Right lobe of liver (tissue), 6 donors: ENCODE data around the gene MTCH2. TPM values are rescaled to one million over a fixed set of nuclear protein-coding genes. Genes with fewer than 3 reads are reported as not detected.

Experiments used
- ATAC-seq, 4 donors: fragments of 200-7000 bp; cut with Tn5 transposase; one replicate each; pipeline ENCODE4 v1.9.1; 2020; ENCODE audit warnings: mild to moderate bottlenecking in 4 of 4, moderate library complexity in 4 of 4
- DNase-seq, 3 donors: peaks; one replicate each; pipeline ENCODE4 v3.0.0-alpha.2; 2020
- H3K27ac ChIP-seq, 3 donors: fragments of 200-600 bp; one replicate each; pipeline ENCODE4 v1.8.0; 2022
- H3K27me3 ChIP-seq, 2 donors: fragments of 200-600 bp; one replicate each; pipeline ENCODE4 v1.8.0; 2022
- H3K36me3 ChIP-seq, 4 donors: fragments of 200-600 bp; sonication (generic) in 1 of 4; one replicate each; pipeline versions ENCODE4 v1.5.1 to v1.8.0; 2017 to 2022; ENCODE audit warnings: control low read depth in 1 of 4
- H3K4me1 ChIP-seq, 4 donors: fragments of 200-600 bp; sonication (generic) in 1 of 4; one replicate each; pipeline versions ENCODE4 v1.5.1 to v1.8.0; 2017 to 2022; ENCODE audit warnings: control low read depth in 1 of 4
- H3K4me3 ChIP-seq, 3 donors: fragments of 200-600 bp; one replicate each; pipeline ENCODE4 v1.8.0; 2022
- H3K9me3 ChIP-seq, 4 donors: fragments of 200-600 bp; sonication (generic) in 1 of 4; one replicate each; pipeline versions ENCODE4 v1.5.1 to v1.8.0; 2017 to 2022; ENCODE audit warnings: control low read depth in 1 of 4
- CTCF ChIP-seq, 4 donors: fragments of 200-600 bp in 3 of 4; fragments of 450-650 bp in 1 of 4; IDR thresholded peaks; one replicate each; pipeline versions ENCODE4 v1.5.1 to v1.8.0; 2016 to 2022; ENCODE audit warnings: antibody characterized with exemption in 4 of 4, mild to moderate bottlenecking in 2 of 4
- POLR2A ChIP-seq: fragments of 450-650 bp; IDR thresholded peaks from one replicate; pipeline ENCODE4 v1.6.1; 2017; ENCODE audit warnings: antibody characterized with exemption, mild to moderate bottlenecking
- WGBS: methylation state at CpG from one replicate; pipeline ENCODE4 v1.1.6; 2018; ENCODE audit warnings: low coverage, low lambda C conversion rate; ENCODE audit not compliant: insufficient coverage; ENCODE audit errors: missing lambda C conversion rate; 5-methylcytosine and 5-hydroxymethylcytosine counted together
- intact Hi-C, 2 donors: fragments of 100-400 bp; cut with DNase I; formaldehyde crosslinking; loops; one replicate each; pipeline versions ENCODE4 v1.11.2 to v1.14.1; 2022
- total RNA-seq, 6 experiments: library from RNA; depleted of rRNA in 2 of 6; stranded (reverse); fragments of >200 nt in 2 of 6; fragmentation: NEBNext Ultra II Directional in 3 of 6; extraction: Animal tissue kit (Norgen Biotek cat#: 25700) in 3 of 6; gene quantifications; one replicate each; pipeline versions ENCODE4 v1.1.0 to v1.2.4, GENCODE V29; 2016 to 2023
- donor health status: DM: no; HTN: yes; CAD: no.
- donor health status: DM: no; HTN: no; CAD: no.
- donor health status: DM: no; HTN: no; CAD: no.
- donor health status: DM: no; HTN: yes; CAD: no.
- donor health status: DM: no; HTN: yes; CAD: no.

MTCH2 gene
- total RNA-seq, 6 experiments from 2014 or later = 123 to 179 (median 135) TPM

DNA sequence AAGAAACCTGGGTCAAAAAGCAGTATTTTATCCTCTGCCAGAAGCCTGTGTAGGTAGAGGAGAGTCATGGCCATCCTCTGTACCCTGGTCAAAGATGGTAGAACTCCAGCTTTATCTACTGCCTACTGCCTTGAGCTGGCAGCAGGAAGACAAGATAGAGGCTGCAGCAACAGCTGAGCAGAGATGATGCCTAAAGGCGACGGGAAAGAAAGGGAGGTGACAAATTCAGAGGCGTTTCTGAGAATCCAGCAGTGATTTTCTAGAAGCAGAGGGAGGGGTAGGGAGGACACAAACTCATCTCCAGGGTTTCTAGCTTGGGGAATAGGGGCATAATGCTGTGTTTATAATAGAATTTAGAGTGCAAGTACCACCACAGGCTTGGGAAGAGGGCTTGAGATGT, 32.7 kb downstream of the MTCH2 start:
- Histone ChIP-seq H3K9me3 (no peaks in the 10 kb centered on the region), H3K36me3 (peaks cover 0 to 8% (median 0%) of the 10 kb centered on the region in 4 donors), H3K4me3 (no peak overlapping the region), H3K27me3 (no peaks in the 10 kb centered on the region), H3K27ac (no peak overlapping the region), H3K4me1 (no peaks in the 10 kb centered on the region)
- TF ChIP-seq CTCF (IDR thresholded peaks at IDR 0.05) (no peak), POLR2A (no peak)
- no peak for ATAC-seq
- WGBS = 77% methylated on average over 3 of the region's 3 CpGs
- intact Hi-C loops = no loop called here
- DNase-seq = no peak

DNA sequence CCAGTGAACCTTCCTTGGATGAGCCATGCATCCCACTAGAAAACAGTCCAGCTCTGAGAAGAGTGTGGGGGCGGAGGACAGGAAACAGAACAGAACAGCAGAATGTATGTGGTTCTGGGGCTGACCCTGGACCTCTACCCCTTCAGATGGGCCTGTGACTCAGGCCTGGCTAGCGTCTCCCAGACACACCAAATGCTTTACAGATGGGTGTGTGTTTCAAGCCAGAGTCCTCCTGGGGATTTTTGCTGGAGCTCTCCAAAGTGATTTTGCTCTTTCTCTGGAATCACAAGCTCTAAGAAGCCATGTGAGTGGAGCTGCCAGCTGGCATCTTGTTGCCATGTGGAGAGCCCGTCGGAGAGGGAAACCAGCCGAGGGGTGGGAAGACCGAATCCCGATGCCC, 35.0 kb downstream of the MTCH2 start:
- 86% methylated on average over 5 of the region's 7 CpGs for WGBS
- no peak overlapping the region for H3K27ac ChIP-seq
- DNase-seq (no peak), ATAC-seq (peak in 2 of 4 donors; percentile 24 to 42)
- no peaks in the 10 kb centered on the region for H3K27me3 ChIP-seq
- no peaks in the 10 kb centered on the region for H3K9me3 ChIP-seq
- H3K4me3 ChIP-seq = no peak overlapping the region
- no peak for TF ChIP-seq POLR2A
- TF ChIP-seq CTCF (IDR thresholded peaks at IDR 0.05) = no peak
- H3K36me3 ChIP-seq = peaks cover 0 to 8% (median 0%) of the 10 kb centered on the region in 4 donors
- intact Hi-C loops = no loop called here
- H3K4me1 ChIP-seq = no peaks in the 10 kb centered on the region

DNA sequence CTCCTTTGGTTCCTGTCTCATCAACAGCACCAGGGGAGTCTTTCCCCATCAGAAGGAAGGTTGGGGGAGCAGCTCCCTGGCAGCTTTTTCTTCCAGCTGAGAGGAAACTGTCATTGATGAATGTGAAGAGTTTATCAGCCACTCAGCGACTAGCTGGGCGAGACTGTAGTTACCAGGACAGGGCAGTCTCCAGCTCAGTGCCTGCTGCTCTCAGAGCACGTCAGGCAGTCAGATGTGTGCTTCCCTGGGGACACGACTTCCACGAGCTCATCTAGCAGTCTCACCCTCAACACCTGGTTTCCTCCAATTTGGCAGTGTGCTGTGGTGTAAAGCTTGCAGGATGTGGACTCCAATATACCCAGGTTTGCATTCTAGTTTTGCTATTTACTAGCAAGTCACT, 35.6 kb downstream of the MTCH2 start:
- no peak for TF ChIP-seq POLR2A

GRCh38 chr11:47605921-47606320, 36.4 kb downstream of the MTCH2 start:
- Histone ChIP-seq H3K36me3 (peaks cover 0 to 4% (median 0%) of the 10 kb centered on the region in 4 donors), H3K27me3 (no peaks in the 10 kb centered on the region), H3K4me1 (no peaks in the 10 kb centered on the region), H3K9me3 (no peaks in the 10 kb centered on the region), H3K4me3 (no peak overlapping the region), H3K27ac (no peak overlapping the region)
- ATAC-seq = no peak
- no peak for TF ChIP-seq CTCF (IDR thresholded peaks at IDR 0.05)
- no peak for TF ChIP-seq POLR2A
- intact Hi-C loops = no loop called here
- WGBS = 52% methylated on average over 3 of the region's 3 CpGs
- DNase-seq = no peak

More for the DNA sequence above, 35.6 kb downstream of the MTCH2 start:
- no peak for ATAC-seq
- 50% methylated on average over 2 of the region's 5 CpGs for WGBS
- Histone ChIP-seq H3K4me1 (no peaks in the 10 kb centered on the region), H3K36me3 (peaks cover 0 to 8% (median 0%) of the 10 kb centered on the region in 4 donors), H3K4me3 (no peak overlapping the region), H3K27me3 (no peaks in the 10 kb centered on the region), H3K27ac (no peak overlapping the region), H3K9me3 (no peaks in the 10 kb centered on the region)
- intact Hi-C loops = no loop called here
- no peak for DNase-seq

GRCh38 chr11:47603295-47603694, 39.1 kb downstream of the MTCH2 start:
- Histone ChIP-seq H3K27ac (no peak overlapping the region), H3K27me3 (no peaks in the 10 kb centered on the region), H3K9me3 (no peaks in the 10 kb centered on the region), H3K4me3 (no peak overlapping the region), H3K4me1 (no peaks in the 10 kb centered on the region), H3K36me3 (no peaks in the 10 kb centered on the region)
- WGBS = 93% methylated on average over 4 of the region's 4 CpGs
- TF ChIP-seq CTCF (IDR thresholded peaks at IDR 0.05) = no peak
- no peak for TF ChIP-seq POLR2A
- intact Hi-C loops = no loop called here
- ATAC-seq = no peak
- no peak for DNase-seq
